Measurements from ENCODE around the gene WNT7A.
"Not testable (repeated sequence)": the region's sequence is repeated elsewhere in the genome, so short reads cannot be mapped to it uniquely, and the experiment has no call there.

WNT7A gene

GRCh38 chr3:13879946-13880810, at the start of gene WNT7A:
Gene WNT7A, minus strand, starts transcription at chr3:13880071. Its CDS starts 255 bp downstream, at chr3:13879816.
- DNase-seq, result peak in 8 of 14 donors; percentile 8 to 71 (median 42)

- not testable (repeated sequence) for DNase-seq
Measured at GRCh38 chr3:13928741-13929140, 48.9 kb upstream of the WNT7A start.

- no peak for DNase-seq
Measured at GRCh38 chr3:13927295-13927694, 47.4 kb upstream of the WNT7A start.

GRCh38 chr3:13916375-13916774, 36.5 kb upstream of the WNT7A start:
- no peak for DNase-seq

- DNase-seq, result no peak
Measured at GRCh38 chr3:13902648-13903238, 22.9 kb upstream of the WNT7A start.

GRCh38 chr3:13901935-13902584, 22.2 kb upstream of the WNT7A start:
- DNase-seq, result no peak

GRCh38 chr3:13898346-13898745, 18.5 kb upstream of the WNT7A start:
- DNase-seq, result no peak

- DNase-seq, result peak in 4 of 14 donors; percentile 10 to 54 (median 27)
Measured at GRCh38 chr3:13896473-13897154, 16.7 kb upstream of the WNT7A start.

GRCh38 chr3:13895155-13896105, 15.6 kb upstream of the WNT7A start:
- peak in 13 of 14 donors; percentile 75 to 90 (median 87) for DNase-seq

GRCh38 chr3:13894807-13895154, 14.9 kb upstream of the WNT7A start:
- DNase-seq, result no peak

GRCh38 chr3:13894096-13894806, 14.4 kb upstream of the WNT7A start:
- no peak for DNase-seq

- DNase-seq, result no peak
Measured at GRCh38 chr3:13892304-13892703, 12.4 kb upstream of the WNT7A start.

GRCh38 chr3:13891492-13892073, 11.7 kb upstream of the WNT7A start:
- no peak for DNase-seq

- DNase-seq, result no peak
Measured at GRCh38 chr3:13891017-13891392, 11.1 kb upstream of the WNT7A start.

- no peak for DNase-seq
Measured at GRCh38 chr3:13890377-13891016, 10.6 kb upstream of the WNT7A start.

GRCh38 chr3:13888576-13888975, 8.7 kb upstream of the WNT7A start:
- DNase-seq, result no peak

GRCh38 chr3:13887495-13888300, 7.8 kb upstream of the WNT7A start:
- DNase-seq, result no peak

GRCh38 chr3:13886593-13887129, 6.8 kb upstream of the WNT7A start:
- no peak for DNase-seq

GRCh38 chr3:13885704-13886010, 5.8 kb upstream of the WNT7A start:
- DNase-seq, result no peak
